GM23248 (cell line): Measurements from ENCODE around the gene PRKAG1.

Source experiments
- EZH2 ChIP-seq: fragments of 200-600 bp; sonication (generic); IDR thresholded peaks from 2 replicates; pipeline ENCODE4 v1.6.1; 2018; ENCODE audit warnings: antibody characterized with exemption, mild to moderate bottlenecking; ENCODE audit not compliant: insufficient read depth, poor library complexity, severe bottlenecking
- EZH2phosphoT487 ChIP-seq: fragments of 200-600 bp; sonication (generic); IDR thresholded peaks from 2 replicates; pipeline ENCODE4 v1.6.1; 2018; ENCODE audit warnings: antibody characterized with exemption, moderate library complexity, mild to moderate bottlenecking, low read depth; ENCODE audit not compliant: insufficient read depth

DNA sequence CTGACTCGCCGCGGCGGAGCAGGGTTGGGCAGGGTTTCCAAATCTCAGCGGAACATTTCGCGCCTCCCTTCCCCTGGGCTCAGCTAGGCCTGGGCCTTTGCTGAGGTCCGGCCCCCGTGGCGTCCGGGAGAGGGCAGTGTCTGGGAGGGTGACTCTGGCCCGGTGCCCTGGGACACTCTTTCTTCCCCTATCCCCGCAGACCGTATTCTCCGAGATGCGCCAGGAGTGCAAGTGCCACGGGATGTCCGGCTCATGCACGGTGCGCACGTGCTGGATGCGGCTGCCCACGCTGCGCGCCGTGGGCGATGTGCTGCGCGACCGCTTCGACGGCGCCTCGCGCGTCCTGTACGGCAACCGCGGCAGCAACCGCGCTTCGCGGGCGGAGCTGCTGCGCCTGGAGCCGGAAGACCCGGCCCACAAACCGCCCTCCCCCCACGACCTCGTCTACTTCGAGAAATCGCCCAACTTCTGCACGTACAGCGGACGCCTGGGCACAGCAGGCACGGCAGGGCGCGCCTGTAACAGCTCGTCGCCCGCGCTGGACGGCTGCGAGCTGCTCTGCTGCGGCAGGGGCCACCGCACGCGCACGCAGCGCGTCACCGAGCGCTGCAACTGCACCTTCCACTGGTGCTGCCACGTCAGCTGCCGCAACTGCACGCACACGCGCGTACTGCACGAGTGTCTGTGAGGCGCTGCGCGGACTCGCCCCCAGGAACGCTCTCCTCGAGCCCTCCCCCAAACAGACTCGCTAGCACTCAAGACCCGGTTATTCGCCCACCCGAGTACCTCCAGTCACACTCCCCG, 37.4 kb downstream of the PRKAG1 start:
- TF ChIP-seq EZH2phosphoT487 (no peak), EZH2 (no peak)
